Caco-2 (cell line): ENCODE results near the gene ADORA1. TPM values are rescaled to one million over a fixed set of nuclear protein-coding genes. Genes with fewer than 3 reads are reported as not detected.

Experiments
- BruUV-seq: library from RNA; stranded (reverse); fragments of 400-500 nt; replicated peaks from 2 replicates; lab custom pipeline; 2021; lab: Mats Ljungman, UMichigan
- CTCF ChIA-PET: fragments of 300-600 bp; sonication (Branson Sonifier 250); formaldehyde crosslinking; loops from one replicate; lab custom pipeline; 2022; ENCODE audit warnings: antibody characterized with exemption; lab: Charles Lee
- POLR2A ChIA-PET: fragments of 300-600 bp; sonication (Branson Sonifier 250); formaldehyde crosslinking; loops from one replicate; lab custom pipeline; 2022; ENCODE audit warnings: antibody characterized with exemption; lab: Charles Lee
- DNase-seq, 2 experiments: peaks; one replicate each; pipeline versions ENCODE4 v3.0.0 to v3.0.0-alpha.2; 2020 to 2022
- H3K27me3 ChIP-seq: replicated peaks from 2 replicates; pipeline ENCODE4 v1.6.0; 2011; ENCODE audit warnings: low read length; ENCODE audit not compliant: control insufficient read depth, insufficient read depth
- H3K36me3 ChIP-seq: 2 replicates; pipeline ENCODE4 v1.5.1; 2011; ENCODE audit warnings: low read length; ENCODE audit not compliant: control insufficient read depth, insufficient read depth
- H3K4me1 ChIP-seq: fragments of 250-450 bp; sonication (Bioruptor Pico); 2 replicates; pipeline ENCODE4 v1.5.1; 2020; ENCODE audit warnings: mild to moderate bottlenecking
- H3K4me3 ChIP-seq: 2 replicates; pipeline ENCODE4 v1.5.1; 2011; ENCODE audit warnings: low read depth, mild to moderate bottlenecking, control low read depth, low read length
- H3K9me3 ChIP-seq: fragments of 250-450 bp; sonication (Bioruptor Pico); 2 replicates; pipeline ENCODE4 v1.5.1; 2020; ENCODE audit warnings: mild to moderate bottlenecking, moderate library complexity
- H3K27ac Mint-ChIP-seq: one replicate; pipeline ENCODE4 v1.8.0; 2022; ENCODE audit warnings: mixed read lengths; ENCODE audit not compliant: unreplicated experiment
- H3K27me3 Mint-ChIP-seq: one replicate; pipeline ENCODE4 v1.8.0; 2022; ENCODE audit warnings: mixed read lengths; ENCODE audit not compliant: insufficient read depth, unreplicated experiment
- H3K36me3 Mint-ChIP-seq: one replicate; pipeline ENCODE4 v1.8.0; 2022; ENCODE audit warnings: mild to moderate bottlenecking, mixed read lengths; ENCODE audit not compliant: insufficient read depth, unreplicated experiment
- H3K4me1 Mint-ChIP-seq: one replicate; pipeline ENCODE4 v1.8.0; 2022; ENCODE audit warnings: low read depth, mixed read lengths; ENCODE audit not compliant: unreplicated experiment
- H3K4me3 Mint-ChIP-seq: one replicate; pipeline ENCODE4 v1.8.0; 2022; ENCODE audit warnings: mild to moderate bottlenecking, moderate library complexity, mixed read lengths; ENCODE audit not compliant: unreplicated experiment
- H3K9me3 Mint-ChIP-seq: one replicate; pipeline ENCODE4 v1.8.0; 2022; ENCODE audit warnings: mixed read lengths; ENCODE audit not compliant: unreplicated experiment
- intact Hi-C: fragments of 100-400 bp; cut with micrococcal nuclease; formaldehyde crosslinking; loops from one replicate; pipeline ENCODE4 v1.10.0; 2022; ENCODE audit not compliant: unreplicated experiment
- total RNA-seq: library from RNA; stranded (reverse); gene quantifications from 2 replicates; pipeline ENCODE4 v1.2.3, GENCODE V29; 2022
- TF ChIP-seq, protein P1 (sequence below), 2 experiments: fragments of 200-600 bp in 1 of 2; IDR thresholded peaks; 1 replicate in 1 of 2; 2 replicates in 1 of 2; pipeline versions ENCODE4 v1.5.1 to v1.8.0; 2011 to 2022; ENCODE audit warnings: antibody characterized with exemption in 1 of 2, control low read depth in 1 of 2, inconsistent platforms in 1 of 2, low read depth in 1 of 2, low read length in 1 of 2, mild to moderate bottlenecking in 1 of 2, moderate library complexity in 1 of 2; ENCODE audit not compliant: insufficient read depth in 1 of 2, severe bottlenecking in 1 of 2, unreplicated experiment in 1 of 2

Gene ADORA1
- total RNA-seq, 1 experiment from 2014 or later, result 46.0 TPM

DNA sequence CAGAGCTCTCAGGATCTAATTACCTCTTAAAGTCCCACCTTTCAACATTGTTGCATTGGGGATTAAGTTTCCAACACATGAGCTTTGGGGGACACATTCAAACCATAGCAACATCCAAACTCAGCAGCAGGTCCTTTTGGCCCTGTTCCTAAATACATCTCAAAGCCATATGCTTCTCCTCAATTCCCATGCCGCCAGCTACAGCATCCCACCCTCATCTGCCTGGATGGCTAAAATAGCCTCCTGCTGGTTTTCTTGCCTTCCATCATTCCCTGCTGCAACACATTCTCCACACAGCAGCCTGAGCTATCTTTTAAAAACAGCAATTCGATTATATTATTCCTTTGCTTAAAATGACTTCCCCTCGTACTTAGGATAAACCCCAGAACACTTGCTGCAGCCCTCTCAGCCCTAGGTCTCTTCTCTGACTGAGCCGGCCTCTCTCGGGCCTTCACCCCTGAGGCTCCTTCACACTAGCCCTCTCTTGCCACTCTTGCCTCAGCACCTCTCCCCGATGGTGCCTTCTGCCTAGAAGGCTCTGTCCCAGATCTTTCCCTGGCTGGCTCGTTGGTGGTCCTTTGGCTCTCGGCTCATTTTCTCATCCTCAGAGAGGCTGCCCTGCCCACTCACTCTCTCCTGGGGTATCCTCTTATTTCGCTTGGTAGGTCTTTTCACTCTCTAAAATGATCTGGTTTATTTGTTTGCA is 31.6 kb downstream of the ADORA1 start:
- no peaks in the 10 kb centered on the region for H3K27me3 ChIP-seq
- no peak for DNase-seq
- H3K36me3 ChIP-seq, result no peaks in the 10 kb centered on the region
- H3K4me1 ChIP-seq, result peaks cover 46% of the 10 kb centered on the region
- H3K4me3 ChIP-seq, result no peak overlapping the region
- no peaks in the 10 kb centered on the region for H3K9me3 ChIP-seq
- Mint-ChIP-seq H3K4me3 (no peak overlapping the region), H3K9me3 (peaks cover 13% of the 10 kb centered on the region), H3K27me3 (no peaks in the 10 kb centered on the region), H3K27ac (no peak overlapping the region), H3K36me3 (peaks cover 34% of the 10 kb centered on the region), H3K4me1 (peaks cover 16% of the 10 kb centered on the region)
- TF ChIP-seq, protein P1, sequence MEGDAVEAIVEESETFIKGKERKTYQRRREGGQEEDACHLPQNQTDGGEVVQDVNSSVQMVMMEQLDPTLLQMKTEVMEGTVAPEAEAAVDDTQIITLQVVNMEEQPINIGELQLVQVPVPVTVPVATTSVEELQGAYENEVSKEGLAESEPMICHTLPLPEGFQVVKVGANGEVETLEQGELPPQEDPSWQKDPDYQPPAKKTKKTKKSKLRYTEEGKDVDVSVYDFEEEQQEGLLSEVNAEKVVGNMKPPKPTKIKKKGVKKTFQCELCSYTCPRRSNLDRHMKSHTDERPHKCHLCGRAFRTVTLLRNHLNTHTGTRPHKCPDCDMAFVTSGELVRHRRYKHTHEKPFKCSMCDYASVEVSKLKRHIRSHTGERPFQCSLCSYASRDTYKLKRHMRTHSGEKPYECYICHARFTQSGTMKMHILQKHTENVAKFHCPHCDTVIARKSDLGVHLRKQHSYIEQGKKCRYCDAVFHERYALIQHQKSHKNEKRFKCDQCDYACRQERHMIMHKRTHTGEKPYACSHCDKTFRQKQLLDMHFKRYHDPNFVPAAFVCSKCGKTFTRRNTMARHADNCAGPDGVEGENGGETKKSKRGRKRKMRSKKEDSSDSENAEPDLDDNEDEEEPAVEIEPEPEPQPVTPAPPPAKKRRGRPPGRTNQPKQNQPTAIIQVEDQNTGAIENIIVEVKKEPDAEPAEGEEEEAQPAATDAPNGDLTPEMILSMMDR (IDR thresholded peaks at IDR 0.05; ENCODE audit: insufficient read depth in 1 of 2, low read depth in 1 of 2, low read length in 1 of 2, severe bottlenecking in 1 of 2, unreplicated experiment in 1 of 2), result no peak
- POLR2A ChIA-PET, result no interaction called here
- intact Hi-C loops, result no loop called here
- no TSS peak for BruUV-seq
- CTCF ChIA-PET, result no interaction called here

DNA sequence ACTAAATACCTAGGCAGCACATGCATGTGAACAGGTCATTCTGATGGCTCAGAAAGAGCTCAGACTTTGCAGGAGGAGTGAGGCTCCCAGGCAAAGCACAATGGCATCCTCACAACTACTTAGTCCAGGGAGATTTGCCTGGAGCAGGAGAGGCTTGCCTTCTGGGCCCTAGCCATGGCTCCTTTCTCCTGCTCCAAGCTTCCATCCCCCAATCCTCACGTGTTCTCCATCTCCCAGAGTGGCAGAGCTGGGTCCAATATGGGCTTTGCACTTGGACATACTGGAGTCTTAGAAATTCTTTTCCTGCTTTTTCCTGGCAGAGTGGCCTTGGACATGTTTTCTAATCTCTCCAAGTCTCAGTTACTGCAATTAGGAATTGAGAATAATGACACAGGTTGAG is 32.3 kb downstream of the ADORA1 start:
- no peaks in the 10 kb centered on the region for H3K9me3 ChIP-seq
- H3K4me3 Mint-ChIP-seq, result no peak overlapping the region
- no peaks in the 10 kb centered on the region for H3K27me3 ChIP-seq
- peaks cover 16% of the 10 kb centered on the region for H3K4me1 Mint-ChIP-seq
- H3K4me1 ChIP-seq, result peaks cover 46% of the 10 kb centered on the region
- ChIA-PET POLR2A (no interaction called here), CTCF (no interaction called here)
- no peak overlapping the region for H3K27ac Mint-ChIP-seq
- intact Hi-C loops, result no loop called here
- TF ChIP-seq, protein P1 (IDR thresholded peaks at IDR 0.05; ENCODE audit: insufficient read depth in 1 of 2, low read depth in 1 of 2, low read length in 1 of 2, severe bottlenecking in 1 of 2, unreplicated experiment in 1 of 2), result no peak
- no peak for DNase-seq
- no peaks in the 10 kb centered on the region for H3K36me3 ChIP-seq
- no peak overlapping the region for H3K4me3 ChIP-seq
- peaks cover 34% of the 10 kb centered on the region for H3K36me3 Mint-ChIP-seq
- H3K27me3 Mint-ChIP-seq, result no peaks in the 10 kb centered on the region
- H3K9me3 Mint-ChIP-seq, result peaks cover 13% of the 10 kb centered on the region
- BruUV-seq, result no TSS peak

DNA sequence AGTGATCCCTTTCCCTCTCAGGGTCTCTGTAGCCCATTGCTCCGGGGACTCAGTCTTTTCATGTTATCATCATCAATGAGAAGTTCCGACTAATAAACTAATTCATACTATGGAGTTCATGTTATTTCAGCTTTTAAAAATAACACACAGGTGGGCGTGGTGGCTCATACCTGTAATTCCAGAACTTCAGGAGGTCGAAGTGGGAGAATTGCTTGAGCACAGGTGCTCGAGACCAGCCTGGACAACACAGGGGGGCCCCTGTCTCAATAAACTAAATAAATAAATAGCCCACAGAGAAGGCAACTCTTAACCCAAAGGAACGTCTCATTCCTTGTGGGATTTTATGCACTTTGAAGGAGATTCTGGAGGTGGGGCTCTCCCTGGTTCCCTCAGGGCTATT is 33.6 kb downstream of the ADORA1 start:
- H3K9me3 Mint-ChIP-seq, result peaks cover 13% of the 10 kb centered on the region

More for the DNA sequence above, 33.6 kb downstream of the ADORA1 start:
- peak overlapping the region; percentile 8 for H3K27ac Mint-ChIP-seq
- peak overlapping the region; percentile 1 for H3K4me3 Mint-ChIP-seq
- Histone ChIP-seq H3K9me3 (no peaks in the 10 kb centered on the region), H3K4me3 (no peak overlapping the region), H3K36me3 (no peaks in the 10 kb centered on the region), H3K27me3 (no peaks in the 10 kb centered on the region), H3K4me1 (peaks cover 43% of the 10 kb centered on the region)
- BruUV-seq, result no TSS peak
- no peak for DNase-seq
- ChIA-PET CTCF (interaction anchor here (0.7 kb wide), 1 partner anchor 54 kb away, joined by 3 read pairs; no protein-coding TSS in a partner anchor), POLR2A (interaction anchor here (0.7 kb wide), 1 partner anchor 8 kb away, joined by 3 read pairs; no protein-coding TSS in a partner anchor)
- TF ChIP-seq, protein P1 (IDR thresholded peaks at IDR 0.05; ENCODE audit: insufficient read depth in 1 of 2, low read depth in 1 of 2, low read length in 1 of 2, severe bottlenecking in 1 of 2, unreplicated experiment in 1 of 2), result no peak
- intact Hi-C loops, result no loop called here
- peaks cover 14% of the 10 kb centered on the region for H3K4me1 Mint-ChIP-seq
- peaks cover 43% of the 10 kb centered on the region for H3K36me3 Mint-ChIP-seq
- H3K27me3 Mint-ChIP-seq, result no peaks in the 10 kb centered on the region
